ENCODE measurements around the gene HMCES.
A peak's percentile ranks its signal among the peaks of the same experiment; 100 is the strongest.

DNA sequence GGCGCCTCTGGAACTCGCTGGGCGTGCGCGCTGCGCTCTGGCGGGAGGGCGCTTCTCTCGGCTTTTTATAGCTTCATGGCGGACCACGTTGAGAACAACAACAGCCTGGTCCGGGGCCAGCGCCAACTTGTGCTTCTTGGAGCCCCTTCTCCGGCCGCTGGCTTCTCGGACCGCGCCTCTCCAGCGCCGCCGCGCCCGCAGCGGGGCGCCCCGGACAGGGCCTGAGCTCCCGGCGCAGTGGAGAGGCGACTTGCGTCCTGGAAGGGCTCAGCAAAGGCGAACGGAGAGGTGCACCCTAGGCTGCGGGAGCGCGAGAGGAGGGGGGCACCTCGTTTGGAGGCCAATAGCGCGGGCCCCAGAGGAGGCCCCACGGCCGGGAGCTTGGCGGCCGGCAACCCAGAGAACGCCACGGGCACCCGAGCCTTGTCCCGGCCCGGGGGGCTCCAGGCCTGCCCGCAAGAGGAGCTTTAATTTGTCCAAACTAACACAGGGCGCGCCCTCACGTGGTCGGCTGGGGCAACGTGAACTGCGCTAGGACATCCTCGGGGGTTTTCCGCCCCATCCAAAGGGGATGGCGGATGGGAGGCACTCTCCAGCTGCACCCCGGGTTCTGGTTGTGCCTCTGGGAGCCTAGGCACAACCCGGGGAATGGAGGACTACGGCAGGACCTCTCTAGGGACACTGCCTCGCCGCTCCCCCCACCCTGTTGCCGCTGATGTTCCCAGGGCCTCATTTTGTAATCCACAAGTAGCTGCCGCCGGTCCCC lies 37.8 kb downstream of the HMCES start:
- TF ChIP-seq, protein P1, sequence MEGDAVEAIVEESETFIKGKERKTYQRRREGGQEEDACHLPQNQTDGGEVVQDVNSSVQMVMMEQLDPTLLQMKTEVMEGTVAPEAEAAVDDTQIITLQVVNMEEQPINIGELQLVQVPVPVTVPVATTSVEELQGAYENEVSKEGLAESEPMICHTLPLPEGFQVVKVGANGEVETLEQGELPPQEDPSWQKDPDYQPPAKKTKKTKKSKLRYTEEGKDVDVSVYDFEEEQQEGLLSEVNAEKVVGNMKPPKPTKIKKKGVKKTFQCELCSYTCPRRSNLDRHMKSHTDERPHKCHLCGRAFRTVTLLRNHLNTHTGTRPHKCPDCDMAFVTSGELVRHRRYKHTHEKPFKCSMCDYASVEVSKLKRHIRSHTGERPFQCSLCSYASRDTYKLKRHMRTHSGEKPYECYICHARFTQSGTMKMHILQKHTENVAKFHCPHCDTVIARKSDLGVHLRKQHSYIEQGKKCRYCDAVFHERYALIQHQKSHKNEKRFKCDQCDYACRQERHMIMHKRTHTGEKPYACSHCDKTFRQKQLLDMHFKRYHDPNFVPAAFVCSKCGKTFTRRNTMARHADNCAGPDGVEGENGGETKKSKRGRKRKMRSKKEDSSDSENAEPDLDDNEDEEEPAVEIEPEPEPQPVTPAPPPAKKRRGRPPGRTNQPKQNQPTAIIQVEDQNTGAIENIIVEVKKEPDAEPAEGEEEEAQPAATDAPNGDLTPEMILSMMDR (IDR thresholded peaks at IDR 0.05), result peak in 3 of 4 donors; percentile 50 to 63 (median 54)
- peak; percentile 99 for TF ChIP-seq POLR2A (IDR thresholded peaks at IDR 0.05)

Measured in right lobe of liver (tissue), 4 donors.